ENCODE results near the gene EEF1AKMT2.

Gene EEF1AKMT2

GRCh38 chr10:124717911-124718741 lies 73.6 kb downstream of the EEF1AKMT2 start:
- Histone ChIP-seq H3K4me1 (ENCODE audit: insufficient read depth, low read length) (peaks cover 10% of the 10 kb centered on the region), H3K27ac (ENCODE audit: low read depth, low read length) (no peak overlapping the region), H3K9ac (ENCODE audit: low read depth, low read length) (no peak overlapping the region), H3K4me3 (ENCODE audit: low read length) (no peak overlapping the region), H3K27me3 (ENCODE audit: insufficient read depth, low read length) (no peaks in the 10 kb centered on the region), H3K9me3 (ENCODE audit: insufficient read depth, low read depth, low read length) (no peaks in the 10 kb centered on the region), H3K36me3 (ENCODE audit: insufficient read depth, low read length) (no peaks in the 10 kb centered on the region)
- 91% methylated on average over 12 of the region's 12 CpGs for WGBS

GRCh38 chr10:124717041-124717757 lies 74.5 kb downstream of the EEF1AKMT2 start:
- Histone ChIP-seq H3K4me1 (ENCODE audit: insufficient read depth, low read length) (peaks cover 10% of the 10 kb centered on the region), H3K36me3 (ENCODE audit: insufficient read depth, low read length) (no peaks in the 10 kb centered on the region), H3K4me3 (ENCODE audit: low read length) (no peak overlapping the region), H3K9ac (ENCODE audit: low read depth, low read length) (no peak overlapping the region), H3K9me3 (ENCODE audit: insufficient read depth, low read depth, low read length) (no peaks in the 10 kb centered on the region), H3K27ac (ENCODE audit: low read depth, low read length) (no peak overlapping the region), H3K27me3 (ENCODE audit: insufficient read depth, low read length) (no peaks in the 10 kb centered on the region)
- 94% methylated on average over 9 of the region's 9 CpGs for WGBS

DNA sequence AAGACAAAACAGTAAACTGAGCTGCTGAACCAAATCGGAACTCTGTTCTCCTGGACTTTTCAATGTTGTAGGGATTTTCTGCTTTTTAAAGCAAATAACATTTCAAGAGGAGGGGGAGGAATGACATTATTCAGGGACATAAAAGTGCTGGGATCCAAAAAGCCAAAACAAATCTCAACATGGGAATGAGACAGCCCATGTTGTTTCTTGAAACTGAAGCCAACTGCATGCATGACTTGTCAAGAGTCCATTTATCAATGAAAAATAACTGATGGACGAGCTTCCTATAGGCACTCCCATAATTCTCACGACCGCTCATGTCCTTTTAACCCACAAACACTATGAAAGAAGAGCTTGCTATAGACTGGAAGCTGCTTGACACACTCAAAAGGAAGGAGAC lies 75.3 kb downstream of the EEF1AKMT2 start:
- Histone ChIP-seq H3K27ac (ENCODE audit: low read depth, low read length) (no peak overlapping the region), H3K9me3 (ENCODE audit: insufficient read depth, low read depth, low read length) (no peaks in the 10 kb centered on the region), H3K4me3 (ENCODE audit: low read length) (no peak overlapping the region), H3K4me1 (ENCODE audit: insufficient read depth, low read length) (peaks cover 10% of the 10 kb centered on the region), H3K36me3 (ENCODE audit: insufficient read depth, low read length) (no peaks in the 10 kb centered on the region), H3K9ac (ENCODE audit: low read depth, low read length) (no peak overlapping the region), H3K27me3 (ENCODE audit: insufficient read depth, low read length) (no peaks in the 10 kb centered on the region)
- 98% methylated on average over 4 of the region's 4 CpGs for WGBS

DNA sequence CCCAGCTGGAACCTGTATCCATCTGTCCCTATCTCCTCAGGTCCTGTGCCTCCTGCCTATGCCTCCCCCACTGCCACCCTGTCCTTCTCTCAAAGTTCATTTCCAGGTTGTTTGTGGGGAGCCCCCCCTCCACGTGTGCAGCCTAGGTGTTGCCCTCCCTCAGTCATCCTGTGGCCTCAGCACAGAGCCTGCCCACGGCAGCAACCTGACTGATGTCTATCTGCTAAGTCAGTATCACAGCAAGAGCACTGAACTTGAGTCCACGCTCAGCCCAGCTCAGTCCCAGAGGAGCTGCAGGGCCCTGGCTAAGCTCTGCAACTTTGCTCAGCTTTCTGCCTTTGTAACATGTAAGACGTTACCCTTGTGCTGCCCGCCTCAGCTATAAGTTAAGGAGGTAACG lies 76.2 kb downstream of the EEF1AKMT2 start:
- H3K4me3 ChIP-seq (ENCODE audit: low read length): no peak overlapping the region
- H3K36me3 ChIP-seq (ENCODE audit: insufficient read depth, low read length): no peaks in the 10 kb centered on the region
- H3K9me3 ChIP-seq (ENCODE audit: insufficient read depth, low read depth, low read length): no peaks in the 10 kb centered on the region
- peaks cover 10% of the 10 kb centered on the region for H3K4me1 ChIP-seq (ENCODE audit: insufficient read depth, low read length)
- H3K27me3 ChIP-seq (ENCODE audit: insufficient read depth, low read length): no peaks in the 10 kb centered on the region
- WGBS: 69% methylated on average over 6 of the region's 6 CpGs
- no peak overlapping the region for H3K9ac ChIP-seq (ENCODE audit: low read depth, low read length)
- H3K27ac ChIP-seq (ENCODE audit: low read depth, low read length): no peak overlapping the region

- WGBS: 85% methylated on average over 9 of the region's 10 CpGs
- Histone ChIP-seq H3K27ac (ENCODE audit: low read depth, low read length) (no peak overlapping the region), H3K9me3 (ENCODE audit: insufficient read depth, low read depth, low read length) (no peaks in the 10 kb centered on the region), H3K4me3 (ENCODE audit: low read length) (no peak overlapping the region), H3K36me3 (ENCODE audit: insufficient read depth, low read length) (no peaks in the 10 kb centered on the region), H3K4me1 (ENCODE audit: insufficient read depth, low read length) (peaks cover 12% of the 10 kb centered on the region), H3K27me3 (ENCODE audit: insufficient read depth, low read length) (no peaks in the 10 kb centered on the region), H3K9ac (ENCODE audit: low read depth, low read length) (no peak overlapping the region)
These were observed 77.9 kb downstream of the EEF1AKMT2 start for GRCh38 chr10:124713679-124714255.

GRCh38 chr10:124712704-124713407 lies 78.8 kb downstream of the EEF1AKMT2 start:
- no peaks in the 10 kb centered on the region for H3K27me3 ChIP-seq (ENCODE audit: insufficient read depth, low read length)
- H3K27ac ChIP-seq (ENCODE audit: low read depth, low read length): no peak overlapping the region
- 91% methylated on average over 5 of the region's 5 CpGs for WGBS
- peaks cover 17% of the 10 kb centered on the region for H3K4me1 ChIP-seq (ENCODE audit: insufficient read depth, low read length)
- H3K9ac ChIP-seq (ENCODE audit: low read depth, low read length): no peak overlapping the region
- no peaks in the 10 kb centered on the region for H3K36me3 ChIP-seq (ENCODE audit: insufficient read depth, low read length)
- H3K4me3 ChIP-seq (ENCODE audit: low read length): no peak overlapping the region
- H3K9me3 ChIP-seq (ENCODE audit: insufficient read depth, low read depth, low read length): no peaks in the 10 kb centered on the region

- 77% methylated on average over 7 of the region's 7 CpGs for WGBS
- H3K9ac ChIP-seq (ENCODE audit: low read depth, low read length): no peak overlapping the region
- H3K27me3 ChIP-seq (ENCODE audit: insufficient read depth, low read length): no peaks in the 10 kb centered on the region
- peaks cover 5% of the 10 kb centered on the region; the same call in 1 of the 2 replicates for H3K36me3 ChIP-seq (ENCODE audit: insufficient read depth, low read length)
- peaks cover 18% of the 10 kb centered on the region for H3K4me1 ChIP-seq (ENCODE audit: insufficient read depth, low read length)
- no peak overlapping the region for H3K4me3 ChIP-seq (ENCODE audit: low read length)
- no peaks in the 10 kb centered on the region for H3K9me3 ChIP-seq (ENCODE audit: insufficient read depth, low read depth, low read length)
- H3K27ac ChIP-seq (ENCODE audit: low read depth, low read length): no peak overlapping the region
These were observed 80.5 kb downstream of the EEF1AKMT2 start for GRCh38 chr10:124711145-124711544.

- 85% methylated on average over 14 of the region's 14 CpGs for WGBS
- H3K4me1 ChIP-seq (ENCODE audit: insufficient read depth, low read length): peaks cover 18% of the 10 kb centered on the region
- H3K27ac ChIP-seq (ENCODE audit: low read depth, low read length): no peak overlapping the region
- H3K4me3 ChIP-seq (ENCODE audit: low read length): no peak overlapping the region
- no peaks in the 10 kb centered on the region for H3K9me3 ChIP-seq (ENCODE audit: insufficient read depth, low read depth, low read length)
- H3K36me3 ChIP-seq (ENCODE audit: insufficient read depth, low read length): peaks cover 8% of the 10 kb centered on the region; the same call in 1 of the 2 replicates
- H3K27me3 ChIP-seq (ENCODE audit: insufficient read depth, low read length): no peaks in the 10 kb centered on the region
- H3K9ac ChIP-seq (ENCODE audit: low read depth, low read length): no peak overlapping the region
These were observed 81.3 kb downstream of the EEF1AKMT2 start for GRCh38 chr10:124710266-124710881.

- Histone ChIP-seq H3K9ac (ENCODE audit: low read depth, low read length) (no peak overlapping the region), H3K4me3 (ENCODE audit: low read length) (no peak overlapping the region), H3K27ac (ENCODE audit: low read depth, low read length) (no peak overlapping the region), H3K27me3 (ENCODE audit: insufficient read depth, low read length) (no peaks in the 10 kb centered on the region), H3K4me1 (ENCODE audit: insufficient read depth, low read length) (peaks cover 18% of the 10 kb centered on the region), H3K36me3 (ENCODE audit: insufficient read depth, low read length) (peaks cover 8% of the 10 kb centered on the region; the same call in 1 of the 2 replicates), H3K9me3 (ENCODE audit: insufficient read depth, low read depth, low read length) (no peaks in the 10 kb centered on the region)
- 96% methylated on average over 10 of the region's 10 CpGs for WGBS
These were observed 81.8 kb downstream of the EEF1AKMT2 start for GRCh38 chr10:124709861-124710260.

DNA sequence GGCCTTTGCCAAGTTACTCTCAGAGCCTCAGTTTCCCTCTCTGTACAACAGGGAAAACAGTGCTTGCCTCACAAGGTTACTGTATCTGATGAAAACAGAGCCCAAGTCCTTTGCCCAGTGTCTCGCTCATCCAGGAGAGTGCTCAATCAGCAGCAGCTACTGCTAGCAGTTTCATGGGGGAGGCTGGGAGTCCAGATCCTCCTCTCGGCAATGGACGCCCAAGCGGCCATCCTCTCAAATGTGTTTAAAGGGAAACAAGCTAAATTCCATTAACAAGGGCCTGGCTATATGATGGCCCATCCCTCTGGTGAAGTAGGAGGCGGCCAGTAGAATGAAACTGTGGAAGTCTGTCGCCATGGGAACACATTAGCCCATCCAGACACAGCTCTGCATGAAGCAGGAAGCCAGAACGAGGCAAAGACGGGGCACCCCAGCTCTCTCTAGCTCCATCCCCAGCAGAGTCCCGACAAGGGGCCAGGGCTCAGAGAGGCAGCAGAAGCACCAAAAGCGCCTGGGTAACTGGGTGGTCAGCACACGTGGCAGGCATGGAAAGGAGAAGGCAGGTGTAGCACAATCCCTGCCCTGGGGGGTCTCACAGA lies 82.7 kb downstream of the EEF1AKMT2 start:
- no peak overlapping the region for H3K4me3 ChIP-seq (ENCODE audit: low read length)

More for the DNA sequence above, 82.7 kb downstream of the EEF1AKMT2 start:
- Histone ChIP-seq H3K9ac (ENCODE audit: low read depth, low read length) (no peak overlapping the region), H3K4me1 (ENCODE audit: insufficient read depth, low read length) (peaks cover 18% of the 10 kb centered on the region), H3K27me3 (ENCODE audit: insufficient read depth, low read length) (no peaks in the 10 kb centered on the region), H3K9me3 (ENCODE audit: insufficient read depth, low read depth, low read length) (no peaks in the 10 kb centered on the region), H3K27ac (ENCODE audit: low read depth, low read length) (no peak overlapping the region), H3K36me3 (ENCODE audit: insufficient read depth, low read length) (peaks cover 13% of the 10 kb centered on the region; the same call in 1 of the 2 replicates)
- 72% methylated on average over 10 of the region's 11 CpGs for WGBS
